ENCODE data around the gene CDO1. TPM values are rescaled to one million over a fixed set of nuclear protein-coding genes. Genes with fewer than 3 reads are reported as not detected.

The CDO1 gene
- 10 to 100 TPM in 3 of 9 donors, 1 to 10 TPM in 6; 2.7 to 37.2 (median 5.2) TPM for total RNA-seq
- 1 to 10 TPM; 4.8 to 6.4 TPM for polyA plus RNA-seq
- long read RNA-seq, donor 1, partial matches to known transcripts = 0 of 3 reads
- long read RNA-seq, donor 1, other reads (novel, unspliced or antisense) = 1 of 3 reads
- long read RNA-seq, donor 2, partial matches to known transcripts = 0 of 2 reads
- long read RNA-seq, donor 2, other reads (novel, unspliced or antisense) = 1 of 2 reads
- long read RNA-seq, donor 3, partial matches to known transcripts = 0 of 3 reads
- long read RNA-seq, donor 3, other reads (novel, unspliced or antisense) = 2 of 3 reads

DNA sequence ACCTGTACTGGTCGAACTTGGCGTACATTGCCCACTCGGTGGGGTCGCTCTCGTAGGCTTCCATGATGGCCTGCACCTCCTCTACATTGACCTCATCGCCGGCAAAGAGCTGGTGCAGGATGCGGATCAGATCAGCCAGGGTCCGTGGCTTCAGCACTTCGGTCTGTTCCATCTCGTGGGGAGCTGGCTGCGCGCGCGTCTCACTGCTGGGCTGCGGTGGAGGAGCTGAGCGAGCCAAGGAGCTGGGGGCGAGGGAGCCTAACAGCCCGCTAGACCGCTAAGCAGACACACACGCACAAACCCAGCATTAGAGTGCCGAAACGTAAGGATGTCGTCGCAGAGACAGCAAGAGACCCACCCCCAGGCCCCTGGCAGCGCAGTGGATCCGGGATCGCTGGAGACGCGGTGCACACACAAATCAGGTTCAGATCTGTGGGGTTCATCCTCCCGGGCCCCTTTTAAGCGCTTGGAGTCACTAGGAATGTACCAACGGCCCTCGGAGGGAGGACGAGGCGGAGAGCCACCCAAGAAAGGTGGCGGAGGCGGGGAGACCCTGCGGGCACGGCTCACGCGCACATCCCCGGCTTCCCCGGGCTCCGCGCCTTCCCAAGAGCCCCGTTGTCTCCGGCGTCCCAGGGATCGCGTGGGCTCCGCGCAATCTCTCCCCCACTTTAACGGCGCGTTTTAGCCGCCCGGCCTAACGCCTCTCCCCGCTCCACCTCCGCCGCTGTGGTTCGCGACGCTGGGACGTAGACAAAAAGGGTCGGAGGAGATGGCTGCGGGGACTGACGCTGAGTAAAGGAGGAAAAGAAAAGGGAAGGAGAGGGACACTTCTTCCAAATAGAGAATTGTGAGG lies at the start of gene CDO1:
Gene CDO1, minus strand, starts transcription at position 434 of the 856 bp plus-strand sequence. Its CDS starts 262 bp downstream, at position 172.
- Histone ChIP-seq H3K9me3 (no peaks in the 10 kb centered on the region), H3K27me3 (peaks cover 0 to 61% (median 32%) of the 10 kb centered on the region in 9 donors), H3K4me1 (peaks cover 0 to 21% (median 2%) of the 10 kb centered on the region in 12 donors), H3K27ac (peak within 1 kb of the TSS; percentile 45 to 89 (median 68)), H3K36me3 (peaks cover 0 to 7% (median 0%) of the 10 kb centered on the region in 9 donors), H3K4me3 (peak within 1 kb of the TSS; percentile 39 to 79 (median 60))
- 0 to 6% (median 2%) methylated on average over 36 to 69 of the region's 69 CpGs for WGBS, 4 donors
- intact Hi-C loops (cut with DNase I) = loop anchor here in 1 of 10 donors (5.0 kb wide), 1 partner anchor 44 kb away; no protein-coding TSS in a partner anchor
- ATAC-seq (peak; percentile 70 to 88 (median 84)), DNase-seq (peak; percentile 49 to 73 (median 55))
- TF ChIP-seq, protein P1, sequence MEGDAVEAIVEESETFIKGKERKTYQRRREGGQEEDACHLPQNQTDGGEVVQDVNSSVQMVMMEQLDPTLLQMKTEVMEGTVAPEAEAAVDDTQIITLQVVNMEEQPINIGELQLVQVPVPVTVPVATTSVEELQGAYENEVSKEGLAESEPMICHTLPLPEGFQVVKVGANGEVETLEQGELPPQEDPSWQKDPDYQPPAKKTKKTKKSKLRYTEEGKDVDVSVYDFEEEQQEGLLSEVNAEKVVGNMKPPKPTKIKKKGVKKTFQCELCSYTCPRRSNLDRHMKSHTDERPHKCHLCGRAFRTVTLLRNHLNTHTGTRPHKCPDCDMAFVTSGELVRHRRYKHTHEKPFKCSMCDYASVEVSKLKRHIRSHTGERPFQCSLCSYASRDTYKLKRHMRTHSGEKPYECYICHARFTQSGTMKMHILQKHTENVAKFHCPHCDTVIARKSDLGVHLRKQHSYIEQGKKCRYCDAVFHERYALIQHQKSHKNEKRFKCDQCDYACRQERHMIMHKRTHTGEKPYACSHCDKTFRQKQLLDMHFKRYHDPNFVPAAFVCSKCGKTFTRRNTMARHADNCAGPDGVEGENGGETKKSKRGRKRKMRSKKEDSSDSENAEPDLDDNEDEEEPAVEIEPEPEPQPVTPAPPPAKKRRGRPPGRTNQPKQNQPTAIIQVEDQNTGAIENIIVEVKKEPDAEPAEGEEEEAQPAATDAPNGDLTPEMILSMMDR (IDR thresholded peaks at IDR 0.05) = no peak
- no peak for TF ChIP-seq POLR2A (IDR thresholded peaks at IDR 0.05)

DNA sequence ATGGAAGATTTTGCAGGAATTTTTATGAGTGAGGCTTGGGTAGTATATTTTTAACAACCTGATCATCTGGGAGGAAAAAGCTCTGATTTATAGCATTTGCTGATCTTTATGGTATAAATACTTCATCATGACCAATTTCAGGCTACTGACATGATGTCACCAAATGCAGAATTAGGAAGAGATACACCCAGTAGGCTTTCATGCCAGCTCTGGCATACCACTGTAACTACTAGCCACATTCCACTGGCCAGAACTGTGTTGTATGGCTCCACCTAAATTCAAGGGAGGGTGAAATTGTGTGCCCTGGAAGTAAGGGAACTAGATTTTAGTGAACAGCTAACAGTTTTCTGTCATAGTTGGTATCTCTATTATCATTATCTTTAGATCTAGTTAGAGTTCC lies 42.9 kb upstream of the CDO1 start:
- H3K9me3 ChIP-seq = peaks cover 0 to 11% (median 0%) of the 10 kb centered on the region in 12 donors
- peaks cover 0 to 47% (median 26%) of the 10 kb centered on the region in 12 donors for H3K4me1 ChIP-seq
- no peaks in the 10 kb centered on the region for H3K27me3 ChIP-seq
- no peak for TF ChIP-seq POLR2A (IDR thresholded peaks at IDR 0.05)
- TF ChIP-seq, protein P1 (IDR thresholded peaks at IDR 0.05) = no peak
- ATAC-seq (no peak), DNase-seq (no peak)
- no peak overlapping the region for H3K27ac ChIP-seq
- no peak overlapping the region for H3K4me3 ChIP-seq
- no peaks in the 10 kb centered on the region for H3K36me3 ChIP-seq
- intact Hi-C loops (cut with DNase I) = no loop called here

DNA sequence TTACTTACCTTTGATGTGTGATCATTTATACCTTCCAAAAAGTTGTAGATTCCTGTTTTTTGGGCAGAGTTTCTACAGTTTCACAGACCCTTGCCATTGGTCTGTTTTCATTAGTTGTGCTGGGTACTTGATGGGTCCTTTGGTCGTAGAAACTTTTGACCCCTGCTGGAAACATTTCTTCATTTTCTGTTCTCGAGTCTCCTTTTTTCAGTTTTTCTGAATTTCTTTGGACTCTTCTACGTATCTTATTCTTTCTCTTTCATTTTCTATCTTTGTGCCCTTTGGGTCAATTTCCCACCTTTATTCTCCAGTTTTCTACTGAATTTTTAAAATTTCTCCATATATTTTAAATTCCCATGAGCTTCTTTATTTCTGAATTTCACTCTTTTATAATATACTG lies 41.9 kb upstream of the CDO1 start:
- H3K36me3 ChIP-seq = no peaks in the 10 kb centered on the region
- no peak overlapping the region for H3K27ac ChIP-seq
- intact Hi-C loops (cut with DNase I) = no loop called here
- DNase-seq (no peak), ATAC-seq (no peak)
- peaks cover 0 to 44% (median 26%) of the 10 kb centered on the region in 12 donors for H3K4me1 ChIP-seq
- no peak overlapping the region for H3K4me3 ChIP-seq
- H3K27me3 ChIP-seq = no peaks in the 10 kb centered on the region
- peaks cover 0 to 14% (median under 1%) of the 10 kb centered on the region in 12 donors for H3K9me3 ChIP-seq
- TF ChIP-seq, protein P1 (IDR thresholded peaks at IDR 0.05) = no peak
- no peak for TF ChIP-seq POLR2A (IDR thresholded peaks at IDR 0.05)
- WGBS, 4 donors = 87 to 92% (median 90%) methylated on average over 3 of the region's 3 CpGs

All from heart left ventricle (tissue), 16 donors.